ENCODE results near the gene DFFA.
A peak's percentile ranks its signal among the peaks of the same experiment; 100 is the strongest.
"Not testable (repeated sequence)": the region's sequence is repeated elsewhere in the genome, so short reads cannot be mapped to it uniquely, and the experiment has no call there.

The DFFA gene

DNA sequence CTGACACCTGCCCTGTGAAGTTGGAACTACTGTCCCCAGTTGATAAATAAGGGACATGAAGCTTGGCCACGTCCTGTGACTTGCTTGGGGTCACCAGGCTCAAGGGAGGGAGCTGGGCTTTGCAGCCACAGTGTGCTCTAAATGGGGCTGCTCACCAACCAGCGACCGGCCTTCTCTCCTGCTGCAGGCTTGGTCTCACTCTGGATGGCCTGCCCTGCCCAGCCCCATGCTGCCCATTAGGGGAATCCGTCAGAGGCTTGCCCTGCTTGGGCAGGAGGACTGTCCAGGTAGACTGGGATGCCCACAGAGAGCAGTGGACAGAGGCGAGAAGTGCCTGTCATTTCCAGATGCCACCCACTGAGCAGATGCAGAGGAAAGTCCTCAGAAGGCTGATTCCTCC is 43.3 kb downstream of the DFFA start:
- TF ChIP-seq, protein P1, sequence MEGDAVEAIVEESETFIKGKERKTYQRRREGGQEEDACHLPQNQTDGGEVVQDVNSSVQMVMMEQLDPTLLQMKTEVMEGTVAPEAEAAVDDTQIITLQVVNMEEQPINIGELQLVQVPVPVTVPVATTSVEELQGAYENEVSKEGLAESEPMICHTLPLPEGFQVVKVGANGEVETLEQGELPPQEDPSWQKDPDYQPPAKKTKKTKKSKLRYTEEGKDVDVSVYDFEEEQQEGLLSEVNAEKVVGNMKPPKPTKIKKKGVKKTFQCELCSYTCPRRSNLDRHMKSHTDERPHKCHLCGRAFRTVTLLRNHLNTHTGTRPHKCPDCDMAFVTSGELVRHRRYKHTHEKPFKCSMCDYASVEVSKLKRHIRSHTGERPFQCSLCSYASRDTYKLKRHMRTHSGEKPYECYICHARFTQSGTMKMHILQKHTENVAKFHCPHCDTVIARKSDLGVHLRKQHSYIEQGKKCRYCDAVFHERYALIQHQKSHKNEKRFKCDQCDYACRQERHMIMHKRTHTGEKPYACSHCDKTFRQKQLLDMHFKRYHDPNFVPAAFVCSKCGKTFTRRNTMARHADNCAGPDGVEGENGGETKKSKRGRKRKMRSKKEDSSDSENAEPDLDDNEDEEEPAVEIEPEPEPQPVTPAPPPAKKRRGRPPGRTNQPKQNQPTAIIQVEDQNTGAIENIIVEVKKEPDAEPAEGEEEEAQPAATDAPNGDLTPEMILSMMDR (IDR thresholded peaks at IDR 0.05; ENCODE audit: low read depth, low read length), result no peak
- no peak for DNase-seq (ENCODE audit: extremely low read depth, low read depth)

DNA sequence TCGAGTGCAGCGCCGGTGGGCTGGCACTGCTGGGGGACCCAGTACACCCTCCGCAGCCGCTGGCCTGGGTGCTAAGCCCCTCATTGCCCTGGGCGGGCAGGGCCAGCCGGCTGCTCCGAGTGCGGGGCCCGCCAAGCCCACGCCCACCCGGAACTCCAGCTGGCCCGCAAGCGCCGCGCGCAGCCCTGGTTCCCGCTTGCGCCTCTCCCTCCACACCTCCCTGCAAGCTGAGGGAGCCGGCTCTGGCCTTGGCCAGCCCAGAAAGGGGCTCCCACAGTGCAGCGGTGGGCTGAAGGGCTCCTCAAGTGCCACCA is 45.8 kb downstream of the DFFA start:
- DNase-seq (ENCODE audit: extremely low read depth, low read depth), result not testable (repeated sequence)

GRCh38 chr1:10425826-10426534 is 46.3 kb downstream of the DFFA start:
- DNase-seq (ENCODE audit: extremely low read depth, low read depth), result not testable (repeated sequence)

DNA sequence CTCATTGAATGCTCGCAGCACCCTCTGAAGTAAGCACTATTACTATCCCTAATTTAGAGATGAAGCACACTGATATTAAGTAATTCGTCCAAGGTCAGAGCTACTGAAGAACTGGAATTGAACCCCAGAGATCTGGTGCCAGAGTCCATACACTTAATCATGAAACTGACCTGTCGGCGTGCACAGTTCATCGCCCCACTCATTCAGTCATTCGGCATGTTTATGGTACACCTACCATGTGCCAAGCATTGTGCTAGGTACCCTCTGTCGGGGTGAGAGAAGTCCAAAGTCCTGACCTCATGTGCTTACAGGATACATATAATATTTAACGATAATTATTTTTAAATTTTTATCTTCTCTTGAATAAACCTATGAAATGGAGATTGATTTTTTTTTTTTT is 47.7 kb downstream of the DFFA start:
- TF ChIP-seq, protein P1 (IDR thresholded peaks at IDR 0.05; ENCODE audit: low read depth, low read length), result no peak
- no peak for DNase-seq (ENCODE audit: extremely low read depth, low read depth)

- TF ChIP-seq, protein P1 (IDR thresholded peaks at IDR 0.05; ENCODE audit: low read depth, low read length), result peak; percentile 11
- DNase-seq (ENCODE audit: extremely low read depth, low read depth), result no peak
These were observed 48.3 kb downstream of the DFFA start for GRCh38 chr1:10424034-10424433.

GRCh38 chr1:10421637-10422036 is 50.7 kb downstream of the DFFA start:
- TF ChIP-seq, protein P1 (IDR thresholded peaks at IDR 0.05; ENCODE audit: low read depth, low read length), result no peak
- DNase-seq (ENCODE audit: extremely low read depth, low read depth), result no peak

- no peak for DNase-seq (ENCODE audit: extremely low read depth, low read depth)
- TF ChIP-seq, protein P1 (IDR thresholded peaks at IDR 0.05; ENCODE audit: low read depth, low read length), result no peak
These were observed 53.0 kb downstream of the DFFA start for GRCh38 chr1:10419351-10419750.

DNA sequence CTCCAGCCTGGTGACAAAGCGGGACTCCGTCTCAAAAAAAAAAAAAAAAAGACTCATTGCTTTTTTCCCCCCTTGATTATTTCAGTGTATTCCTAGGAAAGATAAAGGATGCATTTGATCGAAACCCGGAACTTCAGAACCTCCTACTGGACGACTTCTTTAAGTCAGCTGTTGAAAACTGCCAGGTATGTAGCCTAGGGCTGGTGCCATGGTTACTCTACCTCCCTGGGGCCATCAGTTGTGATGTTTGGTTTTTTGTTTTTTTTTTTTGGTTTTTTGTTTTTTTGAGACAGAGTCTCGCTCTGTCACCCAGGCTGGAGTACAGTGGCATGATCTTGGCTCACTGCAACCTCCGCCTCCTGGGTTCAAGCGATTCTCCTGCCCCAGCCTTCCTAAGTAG is 53.6 kb downstream of the DFFA start:
- DNase-seq (ENCODE audit: extremely low read depth, low read depth), result not testable (repeated sequence)

- DNase-seq (ENCODE audit: extremely low read depth, low read depth), result not testable (repeated sequence)
These were observed 56.4 kb downstream of the DFFA start for GRCh38 chr1:10415967-10416366.

Data from AG09319 (cell line).